ENCODE results near the gene RNF150. TPM values are rescaled to one million over a fixed set of nuclear protein-coding genes. Genes with fewer than 3 reads are reported as not detected.

RNF150 gene
- total and polyA plus RNA-seq, 4 donors = 0.27 to 1.4 (median 0.81) TPM

DNA sequence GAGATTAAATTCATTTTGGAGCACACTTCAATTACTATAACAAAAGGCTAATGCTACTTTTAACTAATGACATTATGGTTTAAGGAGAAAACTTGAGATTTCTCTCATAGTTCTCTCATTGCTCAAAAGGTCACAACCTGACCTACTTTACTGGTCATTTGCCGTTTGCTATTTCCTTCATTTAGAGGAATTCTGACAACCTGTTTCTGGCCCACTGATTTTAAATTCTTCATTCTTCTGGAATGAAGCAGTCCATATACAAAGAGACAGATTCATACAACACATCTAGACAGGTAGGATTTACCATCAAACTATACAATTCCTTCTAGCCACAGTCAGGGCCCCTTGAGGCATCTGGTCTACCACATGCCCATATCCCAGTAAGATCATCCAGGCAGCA is 14.2 kb downstream of the RNF150 start:
- Histone ChIP-seq H3K4me3 (ENCODE audit: low read depth in 1 of 3, low read length in 3 of 3) (no peak overlapping the region), H3K9ac (ENCODE audit: low read depth in 1 of 2, low read length in 2 of 2) (no peak overlapping the region)
- no peak for TF ChIP-seq FOXA1 (IDR thresholded peaks at IDR 0.05)
- TF ChIP-seq SP1 (IDR thresholded peaks at IDR 0.05) = no peak

DNA sequence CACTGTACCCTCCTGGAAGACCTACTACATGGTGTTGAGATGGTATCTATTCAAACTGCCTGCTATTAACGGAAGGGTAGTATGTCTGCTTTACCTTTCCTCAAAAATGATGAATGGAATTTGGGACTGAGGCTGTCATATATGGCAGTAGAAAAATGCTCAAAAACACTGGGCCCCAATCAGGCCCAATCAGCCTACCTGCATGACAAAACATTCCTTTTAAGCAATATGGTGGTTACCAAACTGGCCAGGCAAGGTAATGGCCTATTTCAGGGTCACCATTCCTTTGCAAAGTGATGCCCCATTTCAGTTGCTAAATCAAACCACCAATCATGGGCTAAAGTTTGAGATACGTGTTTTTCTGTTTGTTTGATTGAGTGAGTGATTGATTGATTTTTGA is 14.9 kb downstream of the RNF150 start:
- 94% methylated on average over 2 of the region's 2 CpGs for WGBS
- Histone ChIP-seq H3K27me3 (ENCODE audit: control insufficient read depth in 4 of 4, insufficient read depth in 4 of 4, low read length in 3 of 4) (no peaks in the 10 kb centered on the region), H3K4me1 (ENCODE audit: control insufficient read depth in 4 of 4, insufficient read depth in 4 of 4, low read length in 3 of 4) (no peaks in the 10 kb centered on the region), H3K27ac (ENCODE audit: low read depth in 1 of 2, low read length in 2 of 2) (no peak overlapping the region), H3K36me3 (ENCODE audit: control insufficient read depth in 4 of 4, insufficient read depth in 3 of 4, low read depth in 1 of 4, low read length in 3 of 4) (no peaks in the 10 kb centered on the region), H3K9ac (ENCODE audit: low read depth in 1 of 2, low read length in 2 of 2) (no peak overlapping the region), H3K4me3 (ENCODE audit: low read depth in 1 of 3, low read length in 3 of 3) (no peak overlapping the region), H3K9me3 (ENCODE audit: control insufficient read depth in 4 of 4, low read length in 3 of 4) (peaks cover 0 to 3% (median 0%) of the 10 kb centered on the region in 4 donors)
- TF ChIP-seq HNF4G (IDR thresholded peaks at IDR 0.05) (no peak), NR2F2 (IDR thresholded peaks at IDR 0.05) (no peak), TAF1 (conservative IDR thresholded peaks at IDR 0.05) (no peak), RAD21 (IDR thresholded peaks at IDR 0.05) (no peak), FOXA1 (IDR thresholded peaks at IDR 0.05) (no peak), RXRA (IDR thresholded peaks at IDR 0.05) (no peak), JUND (IDR thresholded peaks at IDR 0.05) (no peak), GABPA (IDR thresholded peaks at IDR 0.05 in 1 of 2, conservative IDR thresholded peaks at IDR 0.05 in 1 of 2) (no peak), SP1 (IDR thresholded peaks at IDR 0.05) (no peak), HNF4A (conservative IDR thresholded peaks at IDR 0.05) (no peak)
- TF ChIP-seq, protein P1, sequence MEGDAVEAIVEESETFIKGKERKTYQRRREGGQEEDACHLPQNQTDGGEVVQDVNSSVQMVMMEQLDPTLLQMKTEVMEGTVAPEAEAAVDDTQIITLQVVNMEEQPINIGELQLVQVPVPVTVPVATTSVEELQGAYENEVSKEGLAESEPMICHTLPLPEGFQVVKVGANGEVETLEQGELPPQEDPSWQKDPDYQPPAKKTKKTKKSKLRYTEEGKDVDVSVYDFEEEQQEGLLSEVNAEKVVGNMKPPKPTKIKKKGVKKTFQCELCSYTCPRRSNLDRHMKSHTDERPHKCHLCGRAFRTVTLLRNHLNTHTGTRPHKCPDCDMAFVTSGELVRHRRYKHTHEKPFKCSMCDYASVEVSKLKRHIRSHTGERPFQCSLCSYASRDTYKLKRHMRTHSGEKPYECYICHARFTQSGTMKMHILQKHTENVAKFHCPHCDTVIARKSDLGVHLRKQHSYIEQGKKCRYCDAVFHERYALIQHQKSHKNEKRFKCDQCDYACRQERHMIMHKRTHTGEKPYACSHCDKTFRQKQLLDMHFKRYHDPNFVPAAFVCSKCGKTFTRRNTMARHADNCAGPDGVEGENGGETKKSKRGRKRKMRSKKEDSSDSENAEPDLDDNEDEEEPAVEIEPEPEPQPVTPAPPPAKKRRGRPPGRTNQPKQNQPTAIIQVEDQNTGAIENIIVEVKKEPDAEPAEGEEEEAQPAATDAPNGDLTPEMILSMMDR (IDR thresholded peaks at IDR 0.05; ENCODE audit: low read depth, low read length, missing input control) = no peak
- TF ChIP-seq, protein P2, sequence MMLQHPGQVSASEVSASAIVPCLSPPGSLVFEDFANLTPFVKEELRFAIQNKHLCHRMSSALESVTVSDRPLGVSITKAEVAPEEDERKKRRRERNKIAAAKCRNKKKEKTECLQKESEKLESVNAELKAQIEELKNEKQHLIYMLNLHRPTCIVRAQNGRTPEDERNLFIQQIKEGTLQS (IDR thresholded peaks at IDR 0.05) = no peak
- TF ChIP-seq, protein P3, sequence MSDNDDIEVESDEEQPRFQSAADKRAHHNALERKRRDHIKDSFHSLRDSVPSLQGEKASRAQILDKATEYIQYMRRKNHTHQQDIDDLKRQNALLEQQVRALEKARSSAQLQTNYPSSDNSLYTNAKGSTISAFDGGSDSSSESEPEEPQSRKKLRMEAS (IDR thresholded peaks at IDR 0.05) = no peak
- no peak for DNase-seq (ENCODE audit: low spot score)

More for the DNA sequence above, 14.2 kb downstream of the RNF150 start:
- Histone ChIP-seq H3K4me1 (ENCODE audit: control insufficient read depth in 4 of 4, insufficient read depth in 4 of 4, low read length in 3 of 4) (no peaks in the 10 kb centered on the region), H3K36me3 (ENCODE audit: control insufficient read depth in 4 of 4, insufficient read depth in 3 of 4, low read depth in 1 of 4, low read length in 3 of 4) (no peaks in the 10 kb centered on the region), H3K9me3 (ENCODE audit: control insufficient read depth in 4 of 4, low read length in 3 of 4) (peaks cover 0 to 5% (median 0%) of the 10 kb centered on the region in 4 donors), H3K27me3 (ENCODE audit: control insufficient read depth in 4 of 4, insufficient read depth in 4 of 4, low read length in 3 of 4) (peaks cover 0 to under 1% (median 0%) of the 10 kb centered on the region in 4 donors), H3K27ac (ENCODE audit: low read depth in 1 of 2, low read length in 2 of 2) (no peak overlapping the region)
- 75% methylated on average over 1 of the region's 1 CpG for WGBS
- DNase-seq (ENCODE audit: low spot score) = no peak

DNA sequence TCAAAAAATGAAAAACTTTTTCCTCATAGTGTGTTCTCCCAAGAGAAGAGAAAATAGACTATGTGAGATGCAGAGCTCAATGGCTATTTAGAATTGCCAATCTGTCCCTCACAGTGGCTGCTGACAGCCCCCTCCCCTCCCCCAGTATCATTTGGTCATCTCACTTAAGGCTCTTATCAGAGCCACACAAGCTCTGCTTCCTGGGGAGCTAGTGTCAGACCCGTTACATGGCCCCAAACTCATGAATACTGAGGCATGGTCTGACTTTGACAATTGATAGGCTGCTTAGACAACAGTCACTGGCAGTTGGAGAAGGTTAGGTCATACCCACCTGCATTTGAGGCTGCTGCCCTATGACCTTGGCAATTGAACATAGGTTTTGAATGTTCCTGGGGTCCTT is 15.3 kb downstream of the RNF150 start:
- Histone ChIP-seq H3K4me1 (ENCODE audit: control insufficient read depth in 4 of 4, insufficient read depth in 4 of 4, low read length in 3 of 4) (no peaks in the 10 kb centered on the region), H3K4me3 (ENCODE audit: low read depth in 1 of 3, low read length in 3 of 3) (no peak overlapping the region), H3K27ac (ENCODE audit: low read depth in 1 of 2, low read length in 2 of 2) (no peak overlapping the region), H3K9ac (ENCODE audit: low read depth in 1 of 2, low read length in 2 of 2) (no peak overlapping the region), H3K9me3 (ENCODE audit: control insufficient read depth in 4 of 4, low read length in 3 of 4) (peaks cover 0 to 3% (median 0%) of the 10 kb centered on the region in 4 donors), H3K36me3 (ENCODE audit: control insufficient read depth in 4 of 4, insufficient read depth in 3 of 4, low read depth in 1 of 4, low read length in 3 of 4) (no peaks in the 10 kb centered on the region), H3K27me3 (ENCODE audit: control insufficient read depth in 4 of 4, insufficient read depth in 4 of 4, low read length in 3 of 4) (no peaks in the 10 kb centered on the region)
- no peak for TF ChIP-seq RXRA (IDR thresholded peaks at IDR 0.05)
- no peak for TF ChIP-seq FOXA2 (IDR thresholded peaks at IDR 0.05)
- no peak for DNase-seq (ENCODE audit: low spot score)
- WGBS = 80% methylated on average over 1 of the region's 1 CpG
